HepG2 (cell line): ENCODE results near the gene IPO13. TPM values are rescaled to one million over a fixed set of nuclear protein-coding genes. Genes with fewer than 3 reads are reported as not detected.
A peak's percentile ranks its signal among the peaks of the same experiment; 100 is the strongest.

Experiments used
- ATAC-seq: fragments of 200-7000 bp; cut with Tn5 transposase; 3 replicates; pipeline ENCODE4 v1.9.1; 2020; ENCODE audit warnings: mild to moderate bottlenecking, moderate library complexity
- BruUV-seq: library from RNA; stranded (reverse); fragments of 400-500 nt; replicated peaks from 2 replicates; lab custom pipeline; 2021; lab: Mats Ljungman, UMichigan
- CTCF ChIA-PET: fragments of 300-600 bp; formaldehyde crosslinking; extraction: SDS; loops from one replicate; lab custom pipeline; 2021; ENCODE audit warnings: low total read pairs, inconsistent platforms, low intra/inter-chr PET ratio; lab: Yijun Ruan, JAX
- POLR2A ChIA-PET: fragments of 350-600 bp; sonication (Branson Sonifier 250); formaldehyde crosslinking; loops from one replicate; lab custom pipeline; 2020; ENCODE audit warnings: antibody characterized with exemption, inconsistent platforms; lab: Yijun Ruan, JAX
- DNase-seq: peaks from one replicate; pipeline ENCODE4 v3.0.0-alpha.2; 2015; ENCODE audit warnings: low spot score
- FAIRE-seq: peaks from 3 replicates; lab custom pipeline; 2011; peaks lifted over from hg19 to GRCh38; lab: Jason Lieb, UNC
- H2AFZ ChIP-seq: one replicate; pipeline ENCODE4 v1.6.1; 2011; ENCODE audit warnings: low read length, inconsistent platforms
- H3K27ac ChIP-seq: fragments of 300-600 bp; 3 replicates; pipeline ENCODE4 v1.8.0; 2011; ENCODE audit warnings: mixed run types, mild to moderate bottlenecking, mixed read lengths, low read length, inconsistent platforms; ENCODE audit not compliant: insufficient read depth; ENCODE audit errors: extremely low read length
- H3K27me3 ChIP-seq, 2 experiments: fragments of 200-600 bp in 1 of 2; 2 replicates in 1 of 2; 3 replicates in 1 of 2; pipeline versions ENCODE4 v1.6.0 to v1.8.0; 2011; ENCODE audit warnings: low read length in 2 of 2, mild to moderate bottlenecking in 2 of 2, moderate library complexity in 2 of 2, inconsistent platforms in 1 of 2; ENCODE audit not compliant: insufficient read depth in 2 of 2, control insufficient read depth in 1 of 2
- H3K36me3 ChIP-seq, 2 experiments: fragments of 200-600 bp in 1 of 2; replicated peaks in 1 of 2; 2 replicates in 1 of 2; 3 replicates in 1 of 2; pipeline versions ENCODE4 v1.5.1 to v1.8.0; 2011; ENCODE audit warnings: low read length in 2 of 2, inconsistent platforms in 1 of 2; ENCODE audit not compliant: insufficient read depth in 2 of 2, control insufficient read depth in 1 of 2
- H3K4me1 ChIP-seq: 2 replicates; pipeline ENCODE4 v1.5.1; 2012; ENCODE audit warnings: low read length, inconsistent platforms; ENCODE audit not compliant: insufficient read depth
- H3K4me2 ChIP-seq: 2 replicates; pipeline ENCODE4 v1.6.0; 2011; ENCODE audit warnings: low read depth, low read length, inconsistent platforms
- H3K4me3 ChIP-seq, 3 experiments: fragments of 200-600 bp in 1 of 3; sonication (generic), shearing (Covaris generic) in 1 of 3; replicated peaks in 1 of 3; 2 replicates each; pipeline ENCODE4 v1.5.1; 2011 to 2016; ENCODE audit warnings: low read length in 3 of 3, inconsistent platforms in 2 of 3, low read depth in 2 of 3, mild to moderate bottlenecking in 2 of 3, control low read depth in 1 of 3, mixed read lengths in 1 of 3; ENCODE audit not compliant: insufficient read depth in 1 of 3
- H3K79me2 ChIP-seq: one replicate; pipeline ENCODE4 v1.6.1; 2011; ENCODE audit warnings: low read length, inconsistent platforms; ENCODE audit not compliant: insufficient read depth
- H3K9ac ChIP-seq: 2 replicates; pipeline ENCODE4 v1.6.0; 2011; ENCODE audit warnings: mild to moderate bottlenecking, low read depth, low read length, inconsistent platforms; ENCODE audit not compliant: insufficient read depth
- H3K9me3 ChIP-seq: 2 replicates; pipeline ENCODE4 v1.5.1; 2012; ENCODE audit warnings: mild to moderate bottlenecking, low read length
- H4K20me1 ChIP-seq: 2 replicates; pipeline ENCODE4 v1.6.0; 2011; ENCODE audit warnings: inconsistent platforms, mild to moderate bottlenecking, low read length, moderate library complexity; ENCODE audit not compliant: insufficient read depth
- CENPT ChIP-seq: sonication (generic); formaldehyde crosslinking; IDR thresholded peaks from 2 replicates; pipeline ENCODE4 v1.8.0; 2022; ENCODE audit warnings: low read depth, mild to moderate bottlenecking, moderate library complexity, missing genetic modification reagents
- CREBL2 ChIP-seq: sonication (generic); formaldehyde crosslinking; IDR thresholded peaks from 2 replicates; pipeline ENCODE4 v1.8.1; 2023; ENCODE audit warnings: missing genetic modification reagents, mild to moderate bottlenecking, borderline replicate concordance
- JUNB ChIP-seq: sonication (generic); formaldehyde crosslinking; IDR thresholded peaks from 2 replicates; pipeline ENCODE4 v1.8.0; 2022; ENCODE audit warnings: missing genetic modification reagents, mild to moderate bottlenecking, borderline replicate concordance
- PCBP1 ChIP-seq: fragments of 200-400 bp; formaldehyde crosslinking; IDR thresholded peaks from 2 replicates; pipeline ENCODE4 v1.6.1; 2017; ENCODE audit warnings: mild to moderate bottlenecking, low read depth, low read length, borderline replicate concordance
- SOX5 ChIP-seq: IDR thresholded peaks from 2 replicates; pipeline ENCODE4 v1.6.1; 2016; ENCODE audit warnings: borderline replicate concordance
- ZNF570 ChIP-seq: sonication (generic); formaldehyde crosslinking; IDR thresholded peaks from 2 replicates; pipeline ENCODE4 v1.4.0; 2020; ENCODE audit warnings: mild to moderate bottlenecking, missing genetic modification reagents, borderline replicate concordance
- ZNF616 ChIP-seq: sonication (generic); formaldehyde crosslinking; IDR thresholded peaks from 2 replicates; pipeline ENCODE4 v1.5.0; 2020; ENCODE audit warnings: low read depth, mild to moderate bottlenecking, missing genetic modification reagents
- ZNF652 ChIP-seq: IDR thresholded peaks from 2 replicates; pipeline ENCODE4 v1.6.1; 2016; ENCODE audit warnings: low read depth, borderline replicate concordance
- WGBS: methylation state at CpG from one replicate; pipeline ENCODE4 v1.1.6; 2017; ENCODE audit warnings: low lambda C conversion rate; 5-methylcytosine and 5-hydroxymethylcytosine counted together
- in situ Hi-C: cut with HindIII; loops from 2 replicates; pipeline ENCODE4 v1.10.0; 2017; ENCODE audit warnings: low pct_unique_long_range_greater_than_20kb; ENCODE audit not compliant: extremely low pct_ligation_motif_present
- intact Hi-C: fragments of 100-400 bp; cut with micrococcal nuclease; formaldehyde crosslinking; loops from one replicate; pipeline ENCODE4 v1.10.0; 2022; ENCODE audit not compliant: unreplicated experiment
- polyA plus RNA-seq, 8 experiments: library from polyadenylated mRNA; depleted of rRNA in 3 of 8; stranded (reverse) in 7 of 8; unstranded in 1 of 8; fragments of >200 nt; fragmentation: Illumina TruSeq in 4 of 8; extraction: Trizol in 4 of 8; gene quantifications; 2 replicates each; pipeline versions ENCODE4 v1.2.1 to v1.2.3, GENCODE V29; 2011 to 2016; ENCODE audit warnings: low read depth in 4 of 8, missing spikeins in 1 of 8, mixed read lengths in 1 of 8; ENCODE audit not compliant: insufficient read depth in 1 of 8
- total RNA-seq, 5 experiments: library from RNA; depleted of rRNA; stranded (reverse); fragments of >200 nt; fragmentation: Illumina TruSeq; extraction: Trizol; gene quantifications; 2 replicates each; pipeline ENCODE4 v1.2.3, GENCODE V29; 2016; ENCODE audit warnings: low read depth in 1 of 5
- TF ChIP-seq, protein P1 (sequence below): IDR thresholded peaks from 2 replicates; pipeline ENCODE4 v1.6.1; 2016; ENCODE audit warnings: low read depth, control low read depth
- TF ChIP-seq, protein P2 (sequence below): sonication (generic); formaldehyde crosslinking; IDR thresholded peaks from 2 replicates; pipeline ENCODE4 v1.4.0; 2020; ENCODE audit warnings: missing genetic modification reagents

The IPO13 gene
- total and polyA plus RNA-seq, 2 of the 13 experiments (the other 11 are each of a cell fraction or from before 2014, with no cell fraction given): 12.9 to 15.6 TPM

- Histone ChIP-seq H3K79me2 (peaks cover 25% of the 10 kb centered on the region), H4K20me1 (peaks cover 3% of the 10 kb centered on the region; the same call in 1 of the 2 replicates), H3K27me3 (no peaks in the 10 kb centered on the region), H3K9me3 (no peaks in the 10 kb centered on the region), H3K4me2 (peak overlapping the region; percentile 75; the same call in 1 of the 2 replicates), H3K4me1 (peaks cover 31% of the 10 kb centered on the region), H2AFZ (no peak overlapping the region), H3K27ac (no peak overlapping the region), H3K4me3 (peak overlapping the region in 2 of 3 experiments; percentile 91 to 94; a peak in 3 of 6 replicates), H3K36me3 (peaks cover 1 to 2% of the 10 kb centered on the region in 2 experiments; a peak in 2 of 5 replicates), H3K9ac (no peak overlapping the region)
- no TSS peak for BruUV-seq
- CTCF ChIA-PET: no interaction called here
- no peak for DNase-seq
- in situ Hi-C loops (no loop called here), intact Hi-C loops (no loop called here)
- no peak for ATAC-seq
- TF ChIP-seq ZNF652 (CRISPR knock-in tag) (no peak), CREBL2 (CRISPR knock-in tag) (no peak), ZNF616 (CRISPR knock-in tag) (no peak)
- POLR2A ChIA-PET: interaction anchor here (1.9 kb wide), 1 partner anchor 24 kb away, joined by 10 read pairs; the partner anchor contains the start of gene IPO13
- FAIRE-seq: no peak
- WGBS: 97% methylated on average over 14 of the region's 17 CpGs
These were observed 24.7 kb downstream of the IPO13 start for GRCh38 chr1:43971336-43971980.

GRCh38 chr1:43973981-43974442 is 27.3 kb downstream of the IPO13 start:
- TF ChIP-seq, protein P1, sequence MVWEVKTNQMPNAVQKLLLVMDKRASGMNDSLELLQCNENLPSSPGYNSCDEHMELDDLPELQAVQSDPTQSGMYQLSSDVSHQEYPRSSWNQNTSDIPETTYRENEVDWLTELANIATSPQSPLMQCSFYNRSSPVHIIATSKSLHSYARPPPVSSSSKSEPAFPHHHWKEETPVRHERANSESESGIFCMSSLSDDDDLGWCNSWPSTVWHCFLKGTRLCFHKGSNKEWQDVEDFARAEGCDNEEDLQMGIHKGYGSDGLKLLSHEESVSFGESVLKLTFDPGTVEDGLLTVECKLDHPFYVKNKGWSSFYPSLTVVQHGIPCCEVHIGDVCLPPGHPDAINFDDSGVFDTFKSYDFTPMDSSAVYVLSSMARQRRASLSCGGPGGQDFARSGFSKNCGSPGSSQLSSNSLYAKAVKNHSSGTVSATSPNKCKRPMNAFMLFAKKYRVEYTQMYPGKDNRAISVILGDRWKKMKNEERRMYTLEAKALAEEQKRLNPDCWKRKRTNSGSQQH: 0 out of 2 replicates have a peak, but pooled peaks have one; percentile 52
- TF ChIP-seq, protein P2, sequence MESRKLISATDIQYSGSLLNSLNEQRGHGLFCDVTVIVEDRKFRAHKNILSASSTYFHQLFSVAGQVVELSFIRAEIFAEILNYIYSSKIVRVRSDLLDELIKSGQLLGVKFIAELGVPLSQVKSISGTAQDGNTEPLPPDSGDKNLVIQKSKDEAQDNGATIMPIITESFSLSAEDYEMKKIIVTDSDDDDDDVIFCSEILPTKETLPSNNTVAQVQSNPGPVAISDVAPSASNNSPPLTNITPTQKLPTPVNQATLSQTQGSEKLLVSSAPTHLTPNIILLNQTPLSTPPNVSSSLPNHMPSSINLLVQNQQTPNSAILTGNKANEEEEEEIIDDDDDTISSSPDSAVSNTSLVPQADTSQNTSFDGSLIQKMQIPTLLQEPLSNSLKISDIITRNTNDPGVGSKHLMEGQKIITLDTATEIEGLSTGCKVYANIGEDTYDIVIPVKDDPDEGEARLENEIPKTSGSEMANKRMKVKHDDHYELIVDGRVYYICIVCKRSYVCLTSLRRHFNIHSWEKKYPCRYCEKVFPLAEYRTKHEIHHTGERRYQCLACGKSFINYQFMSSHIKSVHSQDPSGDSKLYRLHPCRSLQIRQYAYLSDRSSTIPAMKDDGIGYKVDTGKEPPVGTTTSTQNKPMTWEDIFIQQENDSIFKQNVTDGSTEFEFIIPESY (CRISPR knock-in tag): peak; percentile 41; the same call in 1 of the 2 replicates
- TF ChIP-seq SOX5 (CRISPR knock-in tag) (0 out of 2 replicates have a peak, but pooled peaks have one; percentile 4), ZNF570 (CRISPR knock-in tag) (no peak), CENPT (CRISPR knock-in tag) (no peak), PCBP1 (no peak), JUNB (0 out of 2 replicates have a peak, but pooled peaks have one; percentile 44)
- TF ChIP-seq, all 625 proteins: peak for 4
- ChIA-PET POLR2A (interaction anchor here (1.3 to 4.1 kb wide), 4 partner anchors 27 to 324 kb away, joined by 3 to 15 read pairs (median 10); partner anchors contain the start of genes IPO13, KDM4A and SLC6A9), CTCF (no interaction called here)
- Histone ChIP-seq H3K9ac (peak overlapping the region; percentile 86), H3K27ac (peak overlapping the region; percentile 75), H3K4me1 (peaks cover 54% of the 10 kb centered on the region), H3K4me3 (peak overlapping the region; percentile 95 to 96 (median 95)), H3K27me3 (no peaks in the 10 kb centered on the region), H3K79me2 (peaks cover 36% of the 10 kb centered on the region), H3K9me3 (no peaks in the 10 kb centered on the region), H4K20me1 (peaks cover 4% of the 10 kb centered on the region; the same call in 1 of the 2 replicates), H2AFZ (peak overlapping the region; percentile 31), H3K36me3 (peaks cover 3 to 12% of the 10 kb centered on the region in 2 experiments; a peak in 4 of 5 replicates), H3K4me2 (peak overlapping the region; percentile 99)
- BruUV-seq: no TSS peak
- no peak for FAIRE-seq
- 57% methylated on average over 9 of the region's 9 CpGs for WGBS
- no peak for DNase-seq
- intact Hi-C loops: no loop called here
- ATAC-seq: no peak
- in situ Hi-C loops: no loop called here
